GM10266 (cell line): Measurements from ENCODE around the gene RBM28.

Source experiments
- DNase-seq: peaks from one replicate; pipeline ENCODE4 v3.0.0; 2012; ENCODE audit errors: extremely low spot score
- CTCF ChIP-seq: IDR thresholded peaks from 2 replicates; pipeline ENCODE4 v1.5.1; 2012; ENCODE audit warnings: mild to moderate bottlenecking, low read depth; ENCODE audit not compliant: control insufficient read depth, insufficient read depth; ENCODE audit errors: missing control alignments

The RBM28 gene

GRCh38 chr7:128266529-128266882 lies 77.2 kb downstream of the RBM28 start:
- TF ChIP-seq CTCF, result no peak

GRCh38 chr7:128265906-128266300 lies 77.8 kb downstream of the RBM28 start:
- DNase-seq, result no peak
- TF ChIP-seq CTCF, result no peak

More at GRCh38 chr7:128266529-128266882, 77.2 kb downstream of the RBM28 start:
- no peak for DNase-seq

- no peak for TF ChIP-seq CTCF
- no peak for DNase-seq
Measured at GRCh38 chr7:128265156-128265905, 78.4 kb downstream of the RBM28 start.

- DNase-seq, result no peak
- no peak for TF ChIP-seq CTCF
Measured at GRCh38 chr7:128264477-128264876, 79.2 kb downstream of the RBM28 start.

- TF ChIP-seq CTCF, result no peak
- DNase-seq, result no peak
Measured at GRCh38 chr7:128263420-128263819, 80.3 kb downstream of the RBM28 start.

GRCh38 chr7:128262273-128263028 lies 81.3 kb downstream of the RBM28 start:
- DNase-seq, result no peak
- no peak for TF ChIP-seq CTCF
